HepG2 (cell line): ENCODE data around the gene HDAC5. TPM values are rescaled to one million over a fixed set of nuclear protein-coding genes. Genes with fewer than 3 reads are reported as not detected.

Experiments
- EHMT2 ChIP-seq: fragments of 200-600 bp; sonication (generic); IDR thresholded peaks from 2 replicates; pipeline ENCODE4 v1.7.0; 2017; ENCODE audit warnings: antibody characterized with exemption, low read depth, low read length, borderline replicate concordance
- JUNB ChIP-seq: sonication (generic); formaldehyde crosslinking; IDR thresholded peaks from 2 replicates; pipeline ENCODE4 v1.8.0; 2022; ENCODE audit warnings: missing genetic modification reagents, mild to moderate bottlenecking, borderline replicate concordance
- KDM3A ChIP-seq: IDR thresholded peaks from 2 replicates; pipeline ENCODE4 v1.6.1; 2018; ENCODE audit warnings: low read depth, missing compliant biosample characterization
- MED8 ChIP-seq: sonication (generic); formaldehyde crosslinking; IDR thresholded peaks from 2 replicates; pipeline ENCODE4 v1.8.1; 2023; ENCODE audit warnings: mild to moderate bottlenecking, missing genetic modification reagents; ENCODE audit not compliant: insufficient replicate concordance
- MEIS1 ChIP-seq: sonication (generic); formaldehyde crosslinking; IDR thresholded peaks from 2 replicates; pipeline ENCODE4 v1.9.0; 2021; ENCODE audit warnings: mild to moderate bottlenecking, missing genetic modification reagents, moderate library complexity, borderline replicate concordance
- SRSF9 ChIP-seq: fragments of 200-400 bp; formaldehyde crosslinking; IDR thresholded peaks from 2 replicates; pipeline ENCODE4 v1.6.1; 2018; ENCODE audit warnings: borderline replicate concordance, mild to moderate bottlenecking, low read depth, low read length; ENCODE audit not compliant: insufficient read depth, poor library complexity, severe bottlenecking
- XRCC5 ChIP-seq: fragments of 200-400 bp; formaldehyde crosslinking; optimal IDR thresholded peaks from 2 replicates; pipeline ENCODE3; 2017; ENCODE audit warnings: mild to moderate bottlenecking, low read length
- ZFP90 ChIP-seq: sonication (generic); formaldehyde crosslinking; IDR thresholded peaks from 2 replicates; pipeline ENCODE4 v1.8.0; 2022; ENCODE audit warnings: missing genetic modification reagents, mild to moderate bottlenecking, inconsistent platforms, borderline replicate concordance
- ZNF501 ChIP-seq: sonication (generic); formaldehyde crosslinking; IDR thresholded peaks from 2 replicates; pipeline ENCODE4 v1.5.1; 2020; ENCODE audit warnings: mild to moderate bottlenecking, moderate library complexity, missing genetic modification reagents
- polyA plus RNA-seq, 8 experiments: library from polyadenylated mRNA; depleted of rRNA in 3 of 8; stranded (reverse) in 7 of 8; unstranded in 1 of 8; fragments of >200 nt; fragmentation: Illumina TruSeq in 4 of 8; extraction: Trizol in 4 of 8; gene quantifications; 2 replicates each; pipeline versions ENCODE4 v1.2.1 to v1.2.3, GENCODE V29; 2011 to 2016; ENCODE audit warnings: low read depth in 4 of 8, missing spikeins in 1 of 8, mixed read lengths in 1 of 8; ENCODE audit not compliant: insufficient read depth in 1 of 8
- total RNA-seq, 5 experiments: library from RNA; depleted of rRNA; stranded (reverse); fragments of >200 nt; fragmentation: Illumina TruSeq; extraction: Trizol; gene quantifications; 2 replicates each; pipeline ENCODE4 v1.2.3, GENCODE V29; 2016; ENCODE audit warnings: low read depth in 1 of 5
- TF ChIP-seq, protein P1 (sequence below), 2 experiments: fragments of 450-650 bp in 1 of 2; sonication (generic) in 1 of 2; formaldehyde crosslinking in 1 of 2; IDR thresholded peaks; 2 replicates each; pipeline versions ENCODE4 v1.6.1 to v1.8.0; 2016 to 2022; ENCODE audit warnings: antibody characterized with exemption in 1 of 2, mild to moderate bottlenecking in 1 of 2, missing genetic modification reagents in 1 of 2
- TF ChIP-seq, protein P2 (sequence below): sonication (generic); formaldehyde crosslinking; IDR thresholded peaks from 2 replicates; pipeline ENCODE4 v1.4.0; 2020; ENCODE audit warnings: mild to moderate bottlenecking, missing genetic modification reagents
- TF ChIP-seq, protein P3 (sequence below): sonication (generic); formaldehyde crosslinking; IDR thresholded peaks from 2 replicates; pipeline ENCODE4 v1.4.0; 2020; ENCODE audit warnings: missing genetic modification reagents
- TF ChIP-seq, protein P4 (sequence below): sonication (generic); formaldehyde crosslinking; IDR thresholded peaks from 2 replicates; pipeline ENCODE4 v1.4.0; 2020; ENCODE audit warnings: missing genetic modification reagents

HDAC5 gene
- total and polyA plus RNA-seq, 2 of the 13 experiments (the other 11 are each of a cell fraction or from before 2014, with no cell fraction given): 46.4 to 85.4 TPM

DNA sequence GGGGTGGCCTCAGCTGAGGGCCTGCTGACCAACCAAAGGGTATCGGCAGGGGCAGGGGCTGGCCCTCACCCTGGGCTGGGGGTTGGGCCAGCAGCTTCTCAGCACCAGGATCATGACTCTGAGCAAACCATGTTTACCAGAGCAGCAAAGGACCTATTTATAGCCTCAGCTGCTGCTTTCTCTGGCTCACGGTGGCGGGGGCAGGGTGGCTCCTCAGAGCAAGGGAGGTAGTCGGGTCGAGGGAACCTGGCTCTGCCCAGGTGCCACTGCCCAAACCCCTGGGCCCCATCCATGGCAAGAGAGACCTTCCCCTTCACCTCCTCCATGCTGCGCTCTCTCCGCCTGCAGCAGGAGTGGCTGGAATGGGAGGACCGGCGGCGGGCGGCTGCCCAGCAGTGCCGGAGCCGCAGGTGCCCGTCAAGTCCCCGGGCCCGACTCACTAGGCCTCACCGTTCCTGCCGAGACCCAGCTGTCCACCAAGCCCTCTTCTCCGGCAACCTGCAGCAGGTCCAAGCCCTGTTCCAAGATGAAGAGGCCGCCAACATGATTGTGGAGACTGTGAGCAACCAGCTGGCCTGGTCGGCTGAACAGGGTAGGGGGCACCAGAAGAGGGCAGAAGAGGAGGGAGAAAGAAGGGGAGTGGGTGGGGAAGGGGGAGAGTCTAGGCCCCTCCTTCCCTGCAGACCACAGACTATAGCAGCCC, 47.2 kb upstream of the HDAC5 start, which contains the start of gene ASB16 (continued):
- TF ChIP-seq, protein P1, sequence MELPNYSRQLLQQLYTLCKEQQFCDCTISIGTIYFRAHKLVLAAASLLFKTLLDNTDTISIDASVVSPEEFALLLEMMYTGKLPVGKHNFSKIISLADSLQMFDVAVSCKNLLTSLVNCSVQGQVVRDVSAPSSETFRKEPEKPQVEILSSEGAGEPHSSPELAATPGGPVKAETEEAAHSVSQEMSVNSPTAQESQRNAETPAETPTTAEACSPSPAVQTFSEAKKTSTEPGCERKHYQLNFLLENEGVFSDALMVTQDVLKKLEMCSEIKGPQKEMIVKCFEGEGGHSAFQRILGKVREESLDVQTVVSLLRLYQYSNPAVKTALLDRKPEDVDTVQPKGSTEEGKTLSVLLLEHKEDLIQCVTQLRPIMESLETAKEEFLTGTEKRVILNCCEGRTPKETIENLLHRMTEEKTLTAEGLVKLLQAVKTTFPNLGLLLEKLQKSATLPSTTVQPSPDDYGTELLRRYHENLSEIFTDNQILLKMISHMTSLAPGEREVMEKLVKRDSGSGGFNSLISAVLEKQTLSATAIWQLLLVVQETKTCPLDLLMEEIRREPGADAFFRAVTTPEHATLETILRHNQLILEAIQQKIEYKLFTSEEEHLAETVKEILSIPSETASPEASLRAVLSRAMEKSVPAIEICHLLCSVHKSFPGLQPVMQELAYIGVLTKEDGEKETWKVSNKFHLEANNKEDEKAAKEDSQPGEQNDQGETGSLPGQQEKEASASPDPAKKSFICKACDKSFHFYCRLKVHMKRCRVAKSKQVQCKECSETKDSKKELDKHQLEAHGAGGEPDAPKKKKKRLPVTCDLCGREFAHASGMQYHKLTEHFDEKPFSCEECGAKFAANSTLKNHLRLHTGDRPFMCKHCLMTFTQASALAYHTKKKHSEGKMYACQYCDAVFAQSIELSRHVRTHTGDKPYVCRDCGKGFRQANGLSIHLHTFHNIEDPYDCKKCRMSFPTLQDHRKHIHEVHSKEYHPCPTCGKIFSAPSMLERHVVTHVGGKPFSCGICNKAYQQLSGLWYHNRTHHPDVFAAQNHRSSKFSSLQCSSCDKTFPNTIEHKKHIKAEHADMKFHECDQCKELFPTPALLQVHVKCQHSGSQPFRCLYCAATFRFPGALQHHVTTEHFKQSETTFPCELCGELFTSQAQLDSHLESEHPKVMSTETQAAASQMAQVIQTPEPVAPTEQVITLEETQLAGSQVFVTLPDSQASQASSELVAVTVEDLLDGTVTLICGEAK (IDR thresholded peaks at IDR 0.05): no peak
- TF ChIP-seq, protein P1 (CRISPR knock-in tag; IDR thresholded peaks at IDR 0.05): no peak
- TF ChIP-seq, protein P2, sequence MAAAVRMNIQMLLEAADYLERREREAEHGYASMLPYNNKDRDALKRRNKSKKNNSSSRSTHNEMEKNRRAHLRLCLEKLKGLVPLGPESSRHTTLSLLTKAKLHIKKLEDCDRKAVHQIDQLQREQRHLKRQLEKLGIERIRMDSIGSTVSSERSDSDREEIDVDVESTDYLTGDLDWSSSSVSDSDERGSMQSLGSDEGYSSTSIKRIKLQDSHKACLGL: no peak
- TF ChIP-seq ZFP90 (CRISPR knock-in tag) (no peak), MEIS1 (CRISPR knock-in tag) (no peak), EHMT2 (no peak), MED8 (CRISPR knock-in tag) (no peak), SRSF9 (no peak), JUNB (CRISPR knock-in tag) (no peak), XRCC5 (no peak), KDM3A (no peak), ZNF501 (CRISPR knock-in tag) (peak; percentile 56)
- TF ChIP-seq, protein P3, sequence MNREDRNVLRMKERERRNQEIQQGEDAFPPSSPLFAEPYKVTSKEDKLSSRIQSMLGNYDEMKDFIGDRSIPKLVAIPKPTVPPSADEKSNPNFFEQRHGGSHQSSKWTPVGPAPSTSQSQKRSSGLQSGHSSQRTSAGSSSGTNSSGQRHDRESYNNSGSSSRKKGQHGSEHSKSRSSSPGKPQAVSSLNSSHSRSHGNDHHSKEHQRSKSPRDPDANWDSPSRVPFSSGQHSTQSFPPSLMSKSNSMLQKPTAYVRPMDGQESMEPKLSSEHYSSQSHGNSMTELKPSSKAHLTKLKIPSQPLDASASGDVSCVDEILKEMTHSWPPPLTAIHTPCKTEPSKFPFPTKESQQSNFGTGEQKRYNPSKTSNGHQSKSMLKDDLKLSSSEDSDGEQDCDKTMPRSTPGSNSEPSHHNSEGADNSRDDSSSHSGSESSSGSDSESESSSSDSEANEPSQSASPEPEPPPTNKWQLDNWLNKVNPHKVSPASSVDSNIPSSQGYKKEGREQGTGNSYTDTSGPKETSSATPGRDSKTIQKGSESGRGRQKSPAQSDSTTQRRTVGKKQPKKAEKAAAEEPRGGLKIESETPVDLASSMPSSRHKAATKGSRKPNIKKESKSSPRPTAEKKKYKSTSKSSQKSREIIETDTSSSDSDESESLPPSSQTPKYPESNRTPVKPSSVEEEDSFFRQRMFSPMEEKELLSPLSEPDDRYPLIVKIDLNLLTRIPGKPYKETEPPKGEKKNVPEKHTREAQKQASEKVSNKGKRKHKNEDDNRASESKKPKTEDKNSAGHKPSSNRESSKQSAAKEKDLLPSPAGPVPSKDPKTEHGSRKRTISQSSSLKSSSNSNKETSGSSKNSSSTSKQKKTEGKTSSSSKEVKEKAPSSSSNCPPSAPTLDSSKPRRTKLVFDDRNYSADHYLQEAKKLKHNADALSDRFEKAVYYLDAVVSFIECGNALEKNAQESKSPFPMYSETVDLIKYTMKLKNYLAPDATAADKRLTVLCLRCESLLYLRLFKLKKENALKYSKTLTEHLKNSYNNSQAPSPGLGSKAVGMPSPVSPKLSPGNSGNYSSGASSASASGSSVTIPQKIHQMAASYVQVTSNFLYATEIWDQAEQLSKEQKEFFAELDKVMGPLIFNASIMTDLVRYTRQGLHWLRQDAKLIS (CRISPR knock-in tag): no peak
- TF ChIP-seq, protein P4, sequence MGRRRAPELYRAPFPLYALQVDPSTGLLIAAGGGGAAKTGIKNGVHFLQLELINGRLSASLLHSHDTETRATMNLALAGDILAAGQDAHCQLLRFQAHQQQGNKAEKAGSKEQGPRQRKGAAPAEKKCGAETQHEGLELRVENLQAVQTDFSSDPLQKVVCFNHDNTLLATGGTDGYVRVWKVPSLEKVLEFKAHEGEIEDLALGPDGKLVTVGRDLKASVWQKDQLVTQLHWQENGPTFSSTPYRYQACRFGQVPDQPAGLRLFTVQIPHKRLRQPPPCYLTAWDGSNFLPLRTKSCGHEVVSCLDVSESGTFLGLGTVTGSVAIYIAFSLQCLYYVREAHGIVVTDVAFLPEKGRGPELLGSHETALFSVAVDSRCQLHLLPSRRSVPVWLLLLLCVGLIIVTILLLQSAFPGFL (CRISPR knock-in tag): no peak
